ENCODE data around the gene JADE1. TPM values are rescaled to one million over a fixed set of nuclear protein-coding genes. Genes with fewer than 3 reads are reported as not detected.

The JADE1 gene
- total and polyA plus RNA-seq, 9 of the 15 experiments (the other 6 are each of a cell fraction or from before 2014, with no cell fraction given): 8.3 to 37.9 (median 24.4) TPM

GRCh38 chr4:128768373-128768996, 41.0 kb upstream of the JADE1 start (continued):
- TF ChIP-seq E2F8 (IDR thresholded peaks at IDR 0.05; ENCODE audit: low read depth, partially characterized antibody) (no peak), BRD9 (IDR thresholded peaks at IDR 0.05; ENCODE audit: low read depth, partially characterized antibody) (peak; percentile 77), CLOCK (CRISPR knock-in tag; IDR thresholded peaks at IDR 0.05; ENCODE audit: borderline replicate concordance) (no peak), FOXK1 (CRISPR knock-in tag; IDR thresholded peaks at IDR 0.05; ENCODE audit: borderline replicate concordance) (no peak), MYNN (IDR thresholded peaks at IDR 0.05) (peak; percentile 85), MYNN (CRISPR knock-in tag; IDR thresholded peaks at IDR 0.05) (no peak), MCM3 (IDR thresholded peaks at IDR 0.05) (no peak), CBFA2T3 (IDR thresholded peaks at IDR 0.05) (peak; percentile 43), PCBP2 (IDR thresholded peaks at IDR 0.05; ENCODE audit: low read depth, low read length, poor library complexity, severe bottlenecking) (no peak), GTF3C2 (IDR thresholded peaks at IDR 0.05; ENCODE audit: borderline replicate concordance, extremely low read depth, insufficient read length) (no peak), FOSL1 (tag; conservative IDR thresholded peaks at IDR 0.05) (peak; percentile 83), HOXB6 (CRISPR knock-in tag; IDR thresholded peaks at IDR 0.05; ENCODE audit: borderline replicate concordance) (no peak), JUND (IDR thresholded peaks at IDR 0.05; ENCODE audit: borderline replicate concordance, low read depth, low read length) (peak; percentile 82), JUND (tag; IDR thresholded peaks at IDR 0.05; ENCODE audit: borderline replicate concordance, low read depth, low read length) (peak; percentile 82; the same call in 2 of the 3 replicates), ZNF655 (CRISPR knock-in tag; IDR thresholded peaks at IDR 0.05) (no peak)

Measured in K562 (cell line).